NCI-H2196 (cell line): Measurements from ENCODE around the gene PNKP.
A peak's percentile ranks its signal among the peaks of the same experiment; 100 is the strongest.

ENCODE experiments used
- DNase-seq: peaks from one replicate; lab custom pipeline; 2025; ENCODE audit not compliant: unreplicated experiment; lab: John Stamatoyannopoulos, UW

The PNKP gene

DNA sequence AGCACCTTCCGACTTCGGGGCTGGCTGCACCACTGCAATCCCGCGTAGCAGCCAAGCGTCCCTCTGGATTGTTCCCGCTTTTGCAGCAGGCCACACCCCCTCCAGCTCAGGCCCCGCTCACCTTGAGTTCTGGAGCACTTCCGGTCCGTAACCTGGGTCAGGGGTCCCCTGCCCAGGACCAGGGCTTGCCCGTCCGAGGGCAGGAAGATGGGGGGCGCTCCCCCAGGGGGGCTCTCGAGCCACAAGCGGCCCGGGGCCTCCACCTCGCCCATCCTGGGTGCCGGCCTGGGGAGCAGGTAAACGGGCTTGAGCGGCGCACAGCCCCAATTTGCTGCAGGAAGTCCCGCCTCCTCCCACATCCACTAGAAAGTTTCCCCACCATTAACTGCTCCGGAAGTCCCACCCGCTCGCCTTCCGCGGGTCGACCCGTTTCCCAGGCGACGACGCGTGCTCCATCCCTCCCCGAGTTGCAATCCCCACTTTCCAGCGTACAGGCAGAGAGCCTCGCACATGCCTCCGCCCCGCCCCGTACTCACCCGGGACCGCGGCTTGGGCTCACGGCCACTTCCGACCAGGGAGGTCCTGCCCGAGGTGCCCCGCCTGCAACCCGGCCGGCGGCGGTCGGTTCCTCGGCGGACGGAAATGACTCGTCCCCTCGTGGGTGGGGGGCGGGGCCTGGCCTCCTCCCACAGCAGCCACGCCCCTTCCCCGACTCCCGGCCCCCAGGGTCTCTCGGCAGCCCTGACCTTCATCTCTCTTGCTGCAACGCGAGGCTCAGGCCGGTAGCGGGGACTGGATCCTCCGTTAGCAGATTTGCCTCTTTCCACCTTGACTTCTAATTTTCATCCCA is at the start of gene PNKP:
TSS of gene PNKP (minus strand) at position 644 of the 850 bp plus-strand sequence. CDS start at position 272, 372 bp downstream.
- peak; percentile 95 for DNase-seq

DNA sequence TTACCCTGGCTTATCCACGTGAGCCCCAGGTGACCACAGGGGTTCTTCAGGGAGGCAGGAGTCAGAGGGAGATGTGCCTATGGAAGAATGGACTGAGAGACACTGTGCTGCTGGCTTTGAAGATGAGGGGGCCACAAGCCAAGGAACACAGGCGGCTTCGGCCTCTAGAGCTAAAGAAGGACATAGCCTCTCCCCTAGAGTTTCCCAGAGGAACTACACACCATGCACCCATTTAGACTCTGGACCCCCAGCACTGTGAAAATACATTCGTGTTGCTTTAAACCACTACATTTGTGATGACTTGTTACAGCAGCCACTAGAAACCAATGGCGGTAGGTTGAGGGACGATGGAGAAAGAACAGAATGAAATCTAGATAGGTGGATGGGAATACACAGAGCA is 47.9 kb upstream of the PNKP start:
- no peak for DNase-seq

- DNase-seq: no peak
Observed at GRCh38 chr19:49913720-49914119, 46.3 kb upstream of the PNKP start.

DNA sequence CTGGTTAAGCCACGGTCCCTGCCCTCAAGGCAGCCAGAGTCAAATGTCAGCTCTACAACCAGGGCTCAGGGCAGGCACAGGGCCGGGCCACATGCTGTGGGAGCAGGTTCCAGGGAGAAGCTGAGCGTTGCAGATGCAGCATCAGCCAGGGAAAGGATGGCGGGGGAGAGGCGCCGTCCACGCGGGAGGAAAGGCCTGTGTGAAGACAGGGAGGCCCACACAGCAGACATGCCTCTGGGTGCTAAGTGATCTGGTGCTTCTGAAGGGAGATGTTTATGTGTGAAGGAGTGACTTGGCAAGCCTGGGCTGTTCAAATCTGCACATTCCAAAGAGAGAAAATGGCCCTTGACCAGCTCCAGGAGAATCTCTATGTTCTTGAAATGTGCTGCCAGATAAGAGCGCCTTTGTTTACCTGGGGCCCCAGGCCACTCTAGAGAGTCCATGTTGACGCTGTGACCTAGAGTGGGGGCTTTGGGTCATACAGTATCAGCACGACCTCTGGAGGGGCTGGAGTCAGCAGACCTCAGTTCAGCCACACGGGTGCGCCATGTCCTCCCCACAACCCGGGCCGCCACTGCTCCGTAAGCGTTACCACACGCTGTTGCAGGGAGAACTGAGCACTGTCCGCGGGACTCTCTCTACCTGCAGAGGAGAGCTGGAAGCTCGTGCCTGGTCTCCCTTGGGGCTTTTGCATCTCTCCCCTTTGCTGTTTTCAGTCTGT is 45.7 kb upstream of the PNKP start:
- no peak for DNase-seq

- DNase-seq: no peak
Observed at GRCh38 chr19:49911381-49912145, 44.2 kb upstream of the PNKP start.

GRCh38 chr19:49910179-49910578 is 42.8 kb upstream of the PNKP start:
- no peak for DNase-seq

GRCh38 chr19:49908480-49909420 is 41.4 kb upstream of the PNKP start:
- no peak for DNase-seq

GRCh38 chr19:49907745-49908446 is 40.5 kb upstream of the PNKP start:
- no peak for DNase-seq

GRCh38 chr19:49906879-49907564 is 39.6 kb upstream of the PNKP start:
- no peak for DNase-seq

GRCh38 chr19:49904136-49904535 is 36.8 kb upstream of the PNKP start:
- DNase-seq: no peak

GRCh38 chr19:49896863-49897621 is 29.7 kb upstream of the PNKP start, which contains the start of gene IL4I1:
IL4I1 (minus strand) TSS chr19:49896887; CDS start chr19:49896160, 727 bp downstream.
- no peak for DNase-seq

- no peak for DNase-seq
Observed at GRCh38 chr19:49895566-49896297, 28.4 kb upstream of the PNKP start.

GRCh38 chr19:49894879-49895565 is 27.6 kb upstream of the PNKP start:
- DNase-seq: no peak

GRCh38 chr19:49894011-49894664 is 26.8 kb upstream of the PNKP start:
- DNase-seq: no peak

DNA sequence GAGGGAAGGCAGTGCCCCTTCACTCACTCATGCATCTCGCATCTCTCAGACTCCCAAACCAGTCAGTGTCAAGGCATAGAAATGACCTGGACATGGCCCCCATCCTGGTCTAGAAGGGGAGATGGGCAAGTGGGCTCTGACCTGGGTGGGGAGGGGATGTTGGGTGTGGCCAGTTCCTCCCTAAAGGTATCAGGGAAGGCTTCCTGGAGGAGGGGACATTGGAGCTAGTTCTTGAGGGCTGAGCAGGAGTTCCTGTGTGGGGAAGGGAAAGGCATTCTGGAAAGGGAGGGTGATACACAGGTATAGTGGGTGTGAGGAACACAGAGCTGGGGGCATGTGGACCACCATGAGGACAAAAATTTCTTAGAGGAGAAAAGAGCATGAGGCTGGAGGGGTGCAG is 25.3 kb upstream of the PNKP start:
- no peak for DNase-seq

GRCh38 chr19:49891393-49891792 is 24.0 kb upstream of the PNKP start:
- DNase-seq: no peak
